CD8-positive, alpha-beta memory T cell (primary cell): Measurements from ENCODE around the gene KCND3. TPM values are rescaled to one million over a fixed set of nuclear protein-coding genes. Genes with fewer than 3 reads are reported as not detected.
"Not testable (repeated sequence)": the region's sequence is repeated elsewhere in the genome, so short reads cannot be mapped to it uniquely, and the experiment has no call there.

Experiments used
- CTCF ChIA-PET: fragments of 350-600 bp; sonication (Branson Sonifier 250); formaldehyde crosslinking; loops from one replicate; lab custom pipeline; 2021; ENCODE audit warnings: antibody characterized with exemption; lab: Charles Lee
- POLR2A ChIA-PET: fragments of 350-600 bp; sonication (Branson Sonifier 250); formaldehyde crosslinking; loops from one replicate; lab custom pipeline; 2021; ENCODE audit warnings: antibody characterized with exemption; lab: Charles Lee
- DNase-seq, 5 donors: peaks; one replicate each; pipeline versions ENCODE4 v3.0.0 to v3.0.0-alpha.2; 2020 to 2022; ENCODE audit warnings: mixed read lengths in 1 of 5
- H3K27ac ChIP-seq: one replicate; pipeline ENCODE4 v1.7.0; 2013; ENCODE audit warnings: low read depth, mild to moderate bottlenecking, low read length, moderate library complexity
- H3K27me3 ChIP-seq: 2 replicates; pipeline ENCODE4 v1.7.0; 2013; ENCODE audit warnings: low read length, mild to moderate bottlenecking; ENCODE audit not compliant: insufficient read depth, poor library complexity, severe bottlenecking
- H3K36me3 ChIP-seq: 2 replicates; pipeline ENCODE4 v1.7.0; 2013; ENCODE audit warnings: mild to moderate bottlenecking, low read length, moderate library complexity; ENCODE audit not compliant: insufficient read depth
- H3K4me1 ChIP-seq: 2 replicates; pipeline ENCODE4 v1.7.0; 2013; ENCODE audit warnings: mild to moderate bottlenecking, low read length, moderate library complexity; ENCODE audit not compliant: insufficient read depth
- H3K4me3 ChIP-seq: 2 replicates; pipeline ENCODE4 v1.7.0; 2013; ENCODE audit warnings: mild to moderate bottlenecking, low read length
- H3K9me3 ChIP-seq: 2 replicates; pipeline ENCODE4 v1.7.0; 2013; ENCODE audit warnings: mild to moderate bottlenecking, low read length
- H3K27ac Mint-ChIP-seq, 8 donors: one replicate each; pipeline ENCODE4 v1.8.0; 2020 to 2021; ENCODE audit warnings: mixed read lengths in 8 of 8, mild to moderate bottlenecking in 6 of 8, inconsistent platforms in 3 of 8, moderate library complexity in 3 of 8
- H3K27me3 Mint-ChIP-seq, 2 donors: one replicate each; pipeline ENCODE4 v1.8.0; 2020 to 2021; ENCODE audit warnings: mixed read lengths in 2 of 2, mild to moderate bottlenecking in 1 of 2, moderate library complexity in 1 of 2
- H3K36me3 Mint-ChIP-seq, 3 donors: one replicate each; pipeline ENCODE4 v1.8.0; 2020 to 2021; ENCODE audit warnings: mixed read lengths in 3 of 3, inconsistent platforms in 1 of 3, mild to moderate bottlenecking in 1 of 3
- H3K4me1 Mint-ChIP-seq, 3 donors: one replicate each; pipeline ENCODE4 v1.8.0; 2020 to 2021; ENCODE audit warnings: mixed read lengths in 3 of 3, inconsistent platforms in 1 of 3, mild to moderate bottlenecking in 1 of 3
- H3K4me3 Mint-ChIP-seq, 7 donors: one replicate each; pipeline ENCODE4 v1.8.0; 2020 to 2021; ENCODE audit warnings: mixed read lengths in 7 of 7, mild to moderate bottlenecking in 6 of 7, moderate library complexity in 4 of 7, inconsistent platforms in 2 of 7
- H3K9me3 Mint-ChIP-seq, 5 donors: one replicate each; pipeline ENCODE4 v1.8.0; 2020 to 2022; ENCODE audit warnings: mixed read lengths in 5 of 5, mild to moderate bottlenecking in 3 of 5, moderate library complexity in 2 of 5, inconsistent platforms in 1 of 5
- polyA plus RNA-seq: library from polyadenylated mRNA; unstranded; fragments of 300-500 nt; fragmentation: Illumina TruSeq; gene quantifications from one replicate; pipeline ENCODE4 v1.2.3, GENCODE V29; 2021
- total RNA-seq, 2 experiments: library from RNA; stranded (reverse); gene quantifications; one replicate each; pipeline ENCODE4 v1.2.3, GENCODE V29; 2021

Gene KCND3
- total and polyA plus RNA-seq, 3 experiments from 2014 or later = not detected

GRCh38 chr1:111802110-111802509, 187.4 kb downstream of the KCND3 start:
- POLR2A ChIA-PET = no interaction called here
- no peak for DNase-seq

DNA sequence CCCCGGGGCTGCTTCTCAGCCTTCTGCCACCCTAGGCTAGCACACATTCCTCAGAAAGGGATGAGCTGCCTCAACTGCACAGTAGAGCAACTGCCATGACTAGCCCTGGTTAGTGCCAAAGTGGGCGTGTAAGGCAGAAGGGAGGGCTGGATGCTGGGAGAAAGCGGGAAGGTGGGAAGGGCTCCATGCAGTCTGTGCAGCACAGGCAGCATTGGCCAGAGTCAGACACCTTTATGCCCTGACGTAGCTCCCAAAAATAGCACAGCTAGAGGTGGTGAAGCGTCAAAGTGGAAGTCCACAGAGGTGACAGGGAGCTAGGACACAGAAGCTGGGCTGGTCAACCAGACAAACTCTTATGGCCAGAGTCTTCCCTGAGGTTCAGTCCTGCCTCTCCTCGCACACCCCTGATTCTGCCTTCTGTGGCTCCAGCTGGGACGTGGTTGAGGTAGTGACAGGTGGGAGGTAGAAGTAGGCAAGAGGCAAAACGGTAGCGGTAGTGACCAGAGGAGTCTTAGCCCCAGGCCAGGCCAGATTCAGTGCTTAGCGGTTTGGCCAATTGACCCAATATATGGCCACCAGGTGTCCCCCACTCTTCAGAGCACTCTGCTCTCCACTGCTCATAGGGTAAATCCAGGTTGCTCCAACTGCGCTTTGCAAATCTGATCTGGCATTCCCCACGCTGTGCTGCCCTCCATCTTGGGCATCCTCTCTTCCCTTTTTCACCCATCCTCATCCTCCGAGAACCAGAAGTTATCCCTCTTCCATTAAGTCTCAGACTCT, 188.2 kb downstream of the KCND3 start:
- no peaks in the 10 kb centered on the region for H3K36me3 ChIP-seq
- ChIA-PET CTCF (no interaction called here), POLR2A (no interaction called here)
- H3K27ac Mint-ChIP-seq = no peak overlapping the region
- no peaks in the 10 kb centered on the region for H3K4me1 ChIP-seq
- H3K36me3 Mint-ChIP-seq = peaks cover 0 to 2% (median 0%) of the 10 kb centered on the region in 3 donors
- peaks cover 2 to 18% of the 10 kb centered on the region in 2 donors for H3K27me3 Mint-ChIP-seq
- H3K27me3 ChIP-seq = peaks cover 8% of the 10 kb centered on the region
- peaks cover 0 to under 1% (median 0%) of the 10 kb centered on the region in 3 donors for H3K4me1 Mint-ChIP-seq
- H3K27ac ChIP-seq = no peak overlapping the region
- no peak for DNase-seq
- H3K4me3 ChIP-seq = no peak overlapping the region
- H3K9me3 Mint-ChIP-seq = peaks cover 0 to 2% (median 0%) of the 10 kb centered on the region in 5 donors
- H3K9me3 ChIP-seq = no peaks in the 10 kb centered on the region
- no peak overlapping the region for H3K4me3 Mint-ChIP-seq

More at GRCh38 chr1:111802110-111802509, 187.4 kb downstream of the KCND3 start:
- Histone ChIP-seq H3K27me3 (peaks cover 8% of the 10 kb centered on the region), H3K36me3 (no peaks in the 10 kb centered on the region), H3K4me3 (no peak overlapping the region), H3K4me1 (no peaks in the 10 kb centered on the region), H3K9me3 (no peaks in the 10 kb centered on the region), H3K27ac (no peak overlapping the region)
- peaks cover 7 to 8% (median 7%) of the 10 kb centered on the region in 3 donors for H3K4me1 Mint-ChIP-seq
- peaks cover 2 to 18% of the 10 kb centered on the region in 2 donors for H3K27me3 Mint-ChIP-seq
- H3K27ac Mint-ChIP-seq = no peak overlapping the region
- CTCF ChIA-PET = no interaction called here
- peaks cover 0 to 2% (median 0%) of the 10 kb centered on the region in 3 donors for H3K36me3 Mint-ChIP-seq
- no peak overlapping the region for H3K4me3 Mint-ChIP-seq
- peaks cover 0 to 2% (median 0%) of the 10 kb centered on the region in 5 donors for H3K9me3 Mint-ChIP-seq

DNA sequence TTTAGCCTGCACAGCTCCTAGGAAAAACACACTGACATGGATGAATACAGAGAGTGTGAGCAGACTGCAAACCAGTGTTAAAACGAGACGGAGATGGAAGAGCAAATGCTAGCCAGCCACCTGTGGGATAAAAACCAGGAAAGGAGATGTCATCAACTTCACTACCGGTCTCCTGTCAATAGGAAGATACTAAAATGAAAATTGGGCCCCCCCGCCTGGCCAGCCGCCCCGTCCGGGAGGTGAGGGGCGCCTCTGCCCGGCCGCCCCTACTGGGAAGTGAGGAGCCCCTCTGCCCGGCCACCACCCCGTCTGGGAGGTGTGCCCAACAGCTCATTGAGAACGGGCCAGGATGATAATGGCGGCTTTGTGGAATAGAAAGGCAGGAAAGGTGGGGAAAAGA, 189.7 kb downstream of the KCND3 start:
- DNase-seq, H3K27ac Mint-ChIP-seq, H3K4me3 ChIP-seq, H3K27ac ChIP-seq, H3K4me3 Mint-ChIP-seq, H3K9me3 ChIP-seq, H3K4me1 ChIP-seq, H3K36me3 Mint-ChIP-seq, H3K27me3 ChIP-seq, POLR2A ChIA-PET, CTCF ChIA-PET, H3K36me3 ChIP-seq, H3K4me1 Mint-ChIP-seq, H3K9me3 Mint-ChIP-seq: not testable (repeated sequence)
- peaks cover 4 to 23% of the 10 kb centered on the region in 2 donors for H3K27me3 Mint-ChIP-seq

- Mint-ChIP-seq H3K27ac (no peak overlapping the region), H3K9me3 (peaks cover 0 to 2% (median 0%) of the 10 kb centered on the region in 5 donors), H3K4me3 (no peak overlapping the region), H3K27me3 (peaks cover 13 to 26% of the 10 kb centered on the region in 2 donors), H3K4me1 (no peaks in the 10 kb centered on the region), H3K36me3 (peaks cover 0 to 2% (median 0%) of the 10 kb centered on the region in 3 donors)
- POLR2A ChIA-PET = no interaction called here
- no peaks in the 10 kb centered on the region for H3K9me3 ChIP-seq
- no peak overlapping the region for H3K4me3 ChIP-seq
- DNase-seq = no peak
- H3K36me3 ChIP-seq = no peaks in the 10 kb centered on the region
- peaks cover 8% of the 10 kb centered on the region for H3K27me3 ChIP-seq
- no peak overlapping the region for H3K27ac ChIP-seq
- CTCF ChIA-PET = no interaction called here
- no peaks in the 10 kb centered on the region for H3K4me1 ChIP-seq
Measured at GRCh38 chr1:111798580-111798979, 190.9 kb downstream of the KCND3 start.

DNA sequence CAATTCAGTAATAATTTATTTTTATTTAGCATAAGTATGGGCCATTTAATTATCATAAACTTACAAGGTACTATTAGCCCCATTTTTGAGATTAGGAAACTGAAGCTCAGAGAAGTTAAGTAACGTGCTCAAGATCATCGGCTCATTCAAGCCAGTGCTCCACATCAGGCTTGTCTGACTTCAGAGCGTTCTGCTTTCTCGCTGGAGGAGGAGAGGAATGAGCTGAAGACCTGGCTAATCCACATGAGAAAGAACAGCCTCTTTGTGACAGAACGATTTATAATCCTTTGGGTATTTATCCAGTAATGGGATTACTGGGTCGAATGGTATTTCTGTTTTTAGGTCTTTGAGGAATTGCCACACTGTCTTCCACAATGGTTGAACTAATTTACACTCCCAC, 194.1 kb downstream of the KCND3 start:
- Mint-ChIP-seq H3K9me3 (peaks cover 0 to 2% (median 0%) of the 10 kb centered on the region in 5 donors), H3K27ac (no peak overlapping the region), H3K36me3 (peaks cover 0 to 2% (median 0%) of the 10 kb centered on the region in 3 donors), H3K27me3 (peaks cover 25 to 41% of the 10 kb centered on the region in 2 donors), H3K4me1 (no peaks in the 10 kb centered on the region), H3K4me3 (no peak overlapping the region)
- no peaks in the 10 kb centered on the region for H3K4me1 ChIP-seq
- peaks cover 12% of the 10 kb centered on the region for H3K27me3 ChIP-seq
- DNase-seq = no peak
- no peaks in the 10 kb centered on the region for H3K9me3 ChIP-seq
- H3K27ac ChIP-seq = no peak overlapping the region
- H3K36me3 ChIP-seq = no peaks in the 10 kb centered on the region
- ChIA-PET CTCF (no interaction called here), POLR2A (no interaction called here)
- no peak overlapping the region for H3K4me3 ChIP-seq

GRCh38 chr1:111793923-111794322, 195.5 kb downstream of the KCND3 start:
- H3K27ac ChIP-seq = no peak overlapping the region
- DNase-seq = no peak
- no peaks in the 10 kb centered on the region for H3K9me3 ChIP-seq
- H3K4me1 ChIP-seq = no peaks in the 10 kb centered on the region
- ChIA-PET CTCF (no interaction called here), POLR2A (no interaction called here)
- Mint-ChIP-seq H3K36me3 (no peaks in the 10 kb centered on the region), H3K4me3 (no peak overlapping the region), H3K4me1 (no peaks in the 10 kb centered on the region), H3K9me3 (no peaks in the 10 kb centered on the region), H3K27ac (no peak overlapping the region), H3K27me3 (peaks cover 25 to 44% of the 10 kb centered on the region in 2 donors)
- peaks cover 12% of the 10 kb centered on the region for H3K27me3 ChIP-seq
- no peaks in the 10 kb centered on the region for H3K36me3 ChIP-seq
- H3K4me3 ChIP-seq = no peak overlapping the region

GRCh38 chr1:111792249-111792648, 197.2 kb downstream of the KCND3 start:
- no peaks in the 10 kb centered on the region for H3K9me3 Mint-ChIP-seq
- DNase-seq = no peak

DNA sequence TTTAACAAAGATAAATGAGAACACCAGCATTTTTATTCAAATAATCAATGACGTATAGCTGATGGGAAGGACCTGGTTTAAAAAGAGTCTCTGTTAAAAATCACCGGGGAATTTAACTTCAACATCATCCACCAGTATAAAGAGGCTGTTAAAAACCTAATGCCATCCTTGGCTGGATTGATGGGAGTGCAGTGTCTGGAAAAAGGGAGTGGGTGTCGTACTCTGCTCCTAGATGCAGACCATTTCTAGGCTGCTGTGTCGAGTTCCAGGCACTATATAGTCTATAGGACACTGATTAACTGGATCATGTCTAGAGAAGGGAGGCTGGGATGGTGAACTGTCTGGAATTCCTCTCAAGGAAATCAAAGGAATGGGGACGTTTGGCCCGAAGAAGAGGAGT, 197.7 kb downstream of the KCND3 start:
- CTCF ChIA-PET = no interaction called here

More at GRCh38 chr1:111792249-111792648, 197.2 kb downstream of the KCND3 start:
- no peak overlapping the region for H3K4me3 Mint-ChIP-seq
- Histone ChIP-seq H3K27me3 (peaks cover 4% of the 10 kb centered on the region), H3K27ac (no peak overlapping the region), H3K9me3 (no peaks in the 10 kb centered on the region), H3K4me1 (no peaks in the 10 kb centered on the region), H3K4me3 (no peak overlapping the region), H3K36me3 (no peaks in the 10 kb centered on the region)
- peaks cover 25 to 44% of the 10 kb centered on the region in 2 donors for H3K27me3 Mint-ChIP-seq
- CTCF ChIA-PET = no interaction called here
- no peak overlapping the region for H3K27ac Mint-ChIP-seq
- POLR2A ChIA-PET = no interaction called here
- no peaks in the 10 kb centered on the region for H3K4me1 Mint-ChIP-seq
- H3K36me3 Mint-ChIP-seq = no peaks in the 10 kb centered on the region

More for the DNA sequence above, 197.7 kb downstream of the KCND3 start:
- H3K4me1 ChIP-seq = no peaks in the 10 kb centered on the region
- no peak overlapping the region for H3K27ac ChIP-seq
- POLR2A ChIA-PET = no interaction called here
- DNase-seq = no peak
- H3K4me3 Mint-ChIP-seq = no peak overlapping the region
- no peaks in the 10 kb centered on the region for H3K9me3 Mint-ChIP-seq
- H3K27me3 Mint-ChIP-seq = peaks cover 25 to 44% of the 10 kb centered on the region in 2 donors
- no peaks in the 10 kb centered on the region for H3K36me3 Mint-ChIP-seq
- no peaks in the 10 kb centered on the region for H3K4me1 Mint-ChIP-seq
- H3K27ac Mint-ChIP-seq = no peak overlapping the region
- no peaks in the 10 kb centered on the region for H3K9me3 ChIP-seq
- no peaks in the 10 kb centered on the region for H3K36me3 ChIP-seq
- H3K4me3 ChIP-seq = no peak overlapping the region
- peaks cover 4% of the 10 kb centered on the region for H3K27me3 ChIP-seq
